Sigmoid colon (tissue), 7 donors: ENCODE data around the gene PLPP2. TPM values are rescaled to one million over a fixed set of nuclear protein-coding genes. Genes with fewer than 3 reads are reported as not detected.

Experiments
- DNase-seq: peaks from one replicate; pipeline ENCODE4 v3.0.0-alpha.2; 2019
- H3K27ac ChIP-seq, 4 donors: fragments of 200-600 bp; sonication (generic); one replicate each; pipeline ENCODE4 v1.5.1; 2016 to 2019; ENCODE audit warnings: mild to moderate bottlenecking in 1 of 4
- H3K27me3 ChIP-seq, 3 donors: fragments of 200-600 bp; sonication (generic); one replicate each; pipeline ENCODE4 v1.5.1; 2019; ENCODE audit warnings: mild to moderate bottlenecking in 1 of 3
- H3K36me3 ChIP-seq, 4 donors: fragments of 200-600 bp; sonication (generic); one replicate each; pipeline ENCODE4 v1.5.1; 2016 to 2019
- H3K4me1 ChIP-seq, 4 donors: fragments of 200-600 bp; sonication (generic); one replicate each; pipeline ENCODE4 v1.5.1; 2017 to 2019
- H3K4me3 ChIP-seq, 4 donors: fragments of 200-600 bp; sonication (generic); one replicate each; pipeline ENCODE4 v1.5.1; 2017 to 2019; ENCODE audit warnings: mild to moderate bottlenecking in 2 of 4, moderate library complexity in 1 of 4
- H3K9me3 ChIP-seq, 4 donors: fragments of 200-600 bp in 3 of 4; sonication (generic) in 3 of 4; one replicate each; pipeline versions ENCODE4 v1.5.1 to v1.6.1; 2013 to 2019
- EP300 ChIP-seq, 4 donors: sonication (generic); formaldehyde crosslinking; IDR thresholded peaks; one replicate each; pipeline ENCODE4 v1.6.1; 2017; ENCODE audit warnings: antibody characterized with exemption in 4 of 4
- POLR2A ChIP-seq, 2 donors: fragments of 450-650 bp; IDR thresholded peaks; one replicate each; pipeline ENCODE4 v1.6.1; 2016; ENCODE audit warnings: antibody characterized with exemption in 2 of 2, mild to moderate bottlenecking in 2 of 2, moderate library complexity in 2 of 2
- POLR2AphosphoS5 ChIP-seq, 4 donors: sonication (generic); formaldehyde crosslinking; IDR thresholded peaks; one replicate each; pipeline ENCODE4 v1.6.1; 2017; ENCODE audit warnings: antibody characterized with exemption in 4 of 4
- WGBS, 2 donors: extraction: QIAGEN DNeasy Blood & Tissue Kit; methylation state at CpG; one replicate each; pipeline ENCODE4 v1.1.7; 2013; 5-methylcytosine and 5-hydroxymethylcytosine counted together
- intact Hi-C: fragments of 100-400 bp; cut with DNase I; formaldehyde crosslinking; loops from one replicate; pipeline ENCODE4 v1.15.1; 2023
- polyA plus RNA-seq, 3 donors: library from polyadenylated mRNA; stranded (reverse); fragments of 200-250 nt; gene quantifications; one replicate each; pipeline ENCODE4 v1.2.3, GENCODE V29; 2013
- total RNA-seq, 4 donors: library from RNA; depleted of rRNA; stranded (reverse); fragments of >200 nt; gene quantifications; one replicate each; pipeline ENCODE4 v1.1.0, GENCODE V29; 2016
- TF ChIP-seq, protein P1 (sequence below), 4 experiments: fragments of 450-650 bp in 3 of 4; fragments of 200-600 bp in 1 of 4; IDR thresholded peaks; one replicate each; pipeline ENCODE4 v1.5.1; 2016 to 2019; ENCODE audit warnings: antibody characterized with exemption in 4 of 4, mild to moderate bottlenecking in 3 of 4, moderate library complexity in 2 of 4
- donor health status: healthy with polysubstance abuse.
- donor health status: Bipolar disorder and iron deficiency.
- donor health status: healthy.

Gene PLPP2
- total and polyA plus RNA-seq, 7 donors, result 1.6 to 111 (median 3.6) TPM

DNA sequence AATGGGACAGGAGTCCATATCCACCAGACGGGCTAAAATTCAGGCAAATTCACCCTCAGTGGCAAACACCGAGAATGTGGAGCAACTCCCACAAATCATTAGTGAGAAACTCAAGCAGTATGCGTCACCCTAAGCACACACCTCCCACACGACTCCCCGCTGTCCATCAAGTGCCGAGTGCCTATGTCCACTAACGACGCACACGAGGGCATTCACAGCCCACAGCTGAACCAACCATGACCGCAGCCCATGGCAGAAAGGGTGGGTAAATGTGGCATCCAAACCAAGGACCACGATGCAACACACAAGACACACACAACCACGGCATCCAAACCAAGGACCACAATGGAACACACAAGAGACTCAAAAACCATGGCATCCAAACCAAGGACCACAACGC lies 31.4 kb upstream of the PLPP2 start:
- H3K4me1 ChIP-seq, result no peaks in the 10 kb centered on the region
- H3K36me3 ChIP-seq, result peaks cover 12 to 86% (median 40%) of the 10 kb centered on the region in 4 donors
- 97 to 98% methylated on average over 13 of the region's 13 CpGs for WGBS, 2 donors
- H3K27ac ChIP-seq, result no peak overlapping the region
- no peak overlapping the region for H3K4me3 ChIP-seq
- peaks cover 0 to 3% (median 0%) of the 10 kb centered on the region in 4 donors for H3K9me3 ChIP-seq
- intact Hi-C loops, result no loop called here
- no peak for TF ChIP-seq POLR2A (IDR thresholded peaks at IDR 0.05)
- TF ChIP-seq POLR2AphosphoS5 (IDR thresholded peaks at IDR 0.05), result no peak
- TF ChIP-seq, protein P1, sequence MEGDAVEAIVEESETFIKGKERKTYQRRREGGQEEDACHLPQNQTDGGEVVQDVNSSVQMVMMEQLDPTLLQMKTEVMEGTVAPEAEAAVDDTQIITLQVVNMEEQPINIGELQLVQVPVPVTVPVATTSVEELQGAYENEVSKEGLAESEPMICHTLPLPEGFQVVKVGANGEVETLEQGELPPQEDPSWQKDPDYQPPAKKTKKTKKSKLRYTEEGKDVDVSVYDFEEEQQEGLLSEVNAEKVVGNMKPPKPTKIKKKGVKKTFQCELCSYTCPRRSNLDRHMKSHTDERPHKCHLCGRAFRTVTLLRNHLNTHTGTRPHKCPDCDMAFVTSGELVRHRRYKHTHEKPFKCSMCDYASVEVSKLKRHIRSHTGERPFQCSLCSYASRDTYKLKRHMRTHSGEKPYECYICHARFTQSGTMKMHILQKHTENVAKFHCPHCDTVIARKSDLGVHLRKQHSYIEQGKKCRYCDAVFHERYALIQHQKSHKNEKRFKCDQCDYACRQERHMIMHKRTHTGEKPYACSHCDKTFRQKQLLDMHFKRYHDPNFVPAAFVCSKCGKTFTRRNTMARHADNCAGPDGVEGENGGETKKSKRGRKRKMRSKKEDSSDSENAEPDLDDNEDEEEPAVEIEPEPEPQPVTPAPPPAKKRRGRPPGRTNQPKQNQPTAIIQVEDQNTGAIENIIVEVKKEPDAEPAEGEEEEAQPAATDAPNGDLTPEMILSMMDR (IDR thresholded peaks at IDR 0.05), result no peak
- TF ChIP-seq EP300 (IDR thresholded peaks at IDR 0.05), result no peak
- H3K27me3 ChIP-seq, result no peaks in the 10 kb centered on the region
- no peak for DNase-seq

DNA sequence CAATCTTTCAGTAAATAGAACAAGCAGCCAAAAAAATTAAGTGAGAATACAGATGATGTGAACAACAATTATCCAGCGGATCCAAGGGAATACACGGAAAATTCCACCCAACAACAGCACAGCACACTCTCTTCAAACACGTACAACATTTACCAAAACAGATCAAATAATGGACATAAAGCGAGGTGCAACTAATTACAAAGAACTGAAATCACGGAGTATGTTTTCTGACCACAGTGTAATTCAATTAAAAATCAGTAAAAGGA lies 27.2 kb upstream of the PLPP2 start:
- Histone ChIP-seq H3K36me3 (peaks cover 3 to 77% (median 13%) of the 10 kb centered on the region in 4 donors), H3K4me3 (no peak overlapping the region), H3K27me3 (no peaks in the 10 kb centered on the region), H3K27ac (no peak overlapping the region), H3K9me3 (peaks cover 0 to 3% (median 0%) of the 10 kb centered on the region in 4 donors), H3K4me1 (no peaks in the 10 kb centered on the region)
- intact Hi-C loops, result no loop called here
- WGBS, 2 donors, result 77 to 92% methylated on average over 5 of the region's 5 CpGs
- TF ChIP-seq POLR2A (IDR thresholded peaks at IDR 0.05) (no peak), POLR2AphosphoS5 (IDR thresholded peaks at IDR 0.05) (no peak), EP300 (IDR thresholded peaks at IDR 0.05) (no peak)
- TF ChIP-seq, protein P1 (IDR thresholded peaks at IDR 0.05), result no peak
- no peak for DNase-seq

DNA sequence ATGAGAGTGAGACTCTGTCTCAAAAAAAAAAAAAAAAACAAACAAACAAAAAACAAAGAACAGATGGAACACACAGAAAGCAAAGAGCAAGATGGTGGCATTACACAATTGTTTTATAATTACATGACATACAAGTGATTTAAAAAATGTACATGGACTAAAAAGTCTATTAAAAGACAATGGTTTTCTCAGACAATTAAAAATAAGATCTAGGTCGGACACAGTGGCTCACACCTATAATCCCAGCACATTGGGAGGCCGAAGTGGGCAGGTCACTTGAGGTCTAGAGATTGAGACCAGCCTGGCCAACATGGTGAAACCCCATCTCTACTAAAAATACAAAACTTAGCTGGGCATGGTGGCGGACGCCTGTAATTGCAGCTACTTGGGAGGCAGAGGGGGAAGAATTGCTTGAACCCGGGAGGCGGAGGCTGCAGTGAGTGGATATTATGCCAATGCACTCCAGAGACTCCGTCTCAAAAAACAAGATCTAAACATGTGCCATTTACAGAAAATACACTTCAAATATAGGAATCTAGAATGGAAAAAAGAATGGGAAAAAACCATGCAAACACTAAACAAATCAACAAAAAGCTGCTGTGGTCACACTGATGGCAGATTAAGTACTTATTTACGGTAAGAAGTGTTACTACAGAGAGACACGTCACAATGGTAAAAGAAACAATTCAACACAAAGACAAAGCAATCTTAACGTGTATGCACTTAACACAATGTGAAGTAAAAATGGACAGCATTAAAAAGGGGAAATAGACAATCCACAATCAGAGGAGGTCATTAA lies 26.7 kb upstream of the PLPP2 start:
- WGBS, 2 donors, result 95 to 96% methylated on average over 10 of the region's 10 CpGs
- Histone ChIP-seq H3K4me1 (no peaks in the 10 kb centered on the region), H3K9me3 (peaks cover 0 to 3% (median 0%) of the 10 kb centered on the region in 4 donors), H3K27me3 (no peaks in the 10 kb centered on the region), H3K4me3 (no peak overlapping the region), H3K36me3 (peaks cover 3 to 78% (median 15%) of the 10 kb centered on the region in 4 donors), H3K27ac (no peak overlapping the region)
- intact Hi-C loops, result no loop called here
- DNase-seq, result no peak
- no peak for TF ChIP-seq POLR2A (IDR thresholded peaks at IDR 0.05)
- TF ChIP-seq EP300 (IDR thresholded peaks at IDR 0.05), result no peak
- TF ChIP-seq, protein P1 (IDR thresholded peaks at IDR 0.05), result no peak
- TF ChIP-seq POLR2AphosphoS5 (IDR thresholded peaks at IDR 0.05), result no peak

DNA sequence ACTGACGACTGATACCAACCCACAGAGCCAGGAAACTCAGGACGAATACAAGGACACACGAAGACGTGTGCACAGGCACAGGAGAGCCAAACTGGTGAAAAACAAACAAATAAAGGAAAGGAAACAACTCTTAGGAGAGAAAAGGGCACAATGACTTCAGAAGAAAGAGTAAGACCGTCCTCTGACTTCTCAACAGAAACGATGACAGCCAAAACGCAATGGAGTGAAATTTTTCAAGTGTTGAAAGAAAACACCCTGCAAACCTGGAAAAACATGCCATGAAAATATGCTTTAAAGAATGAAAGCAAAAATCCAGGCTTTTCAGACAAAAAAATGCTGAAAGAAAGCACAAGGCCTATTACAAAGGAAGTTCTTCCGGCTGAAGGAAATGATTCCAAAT lies 24.6 kb upstream of the PLPP2 start:
- no peak overlapping the region for H3K27ac ChIP-seq
- H3K36me3 ChIP-seq, result peaks cover 3 to 73% (median 17%) of the 10 kb centered on the region in 4 donors
- WGBS, 2 donors, result 94 to 95% methylated on average over 8 of the region's 8 CpGs
- no peak for TF ChIP-seq EP300 (IDR thresholded peaks at IDR 0.05)
- no peak for TF ChIP-seq POLR2AphosphoS5 (IDR thresholded peaks at IDR 0.05)
- no peak overlapping the region for H3K4me3 ChIP-seq
- H3K27me3 ChIP-seq, result no peaks in the 10 kb centered on the region
- intact Hi-C loops, result no loop called here
- H3K9me3 ChIP-seq, result peaks cover 0 to 3% (median 0%) of the 10 kb centered on the region in 4 donors
- no peaks in the 10 kb centered on the region for H3K4me1 ChIP-seq
- no peak for DNase-seq

DNA sequence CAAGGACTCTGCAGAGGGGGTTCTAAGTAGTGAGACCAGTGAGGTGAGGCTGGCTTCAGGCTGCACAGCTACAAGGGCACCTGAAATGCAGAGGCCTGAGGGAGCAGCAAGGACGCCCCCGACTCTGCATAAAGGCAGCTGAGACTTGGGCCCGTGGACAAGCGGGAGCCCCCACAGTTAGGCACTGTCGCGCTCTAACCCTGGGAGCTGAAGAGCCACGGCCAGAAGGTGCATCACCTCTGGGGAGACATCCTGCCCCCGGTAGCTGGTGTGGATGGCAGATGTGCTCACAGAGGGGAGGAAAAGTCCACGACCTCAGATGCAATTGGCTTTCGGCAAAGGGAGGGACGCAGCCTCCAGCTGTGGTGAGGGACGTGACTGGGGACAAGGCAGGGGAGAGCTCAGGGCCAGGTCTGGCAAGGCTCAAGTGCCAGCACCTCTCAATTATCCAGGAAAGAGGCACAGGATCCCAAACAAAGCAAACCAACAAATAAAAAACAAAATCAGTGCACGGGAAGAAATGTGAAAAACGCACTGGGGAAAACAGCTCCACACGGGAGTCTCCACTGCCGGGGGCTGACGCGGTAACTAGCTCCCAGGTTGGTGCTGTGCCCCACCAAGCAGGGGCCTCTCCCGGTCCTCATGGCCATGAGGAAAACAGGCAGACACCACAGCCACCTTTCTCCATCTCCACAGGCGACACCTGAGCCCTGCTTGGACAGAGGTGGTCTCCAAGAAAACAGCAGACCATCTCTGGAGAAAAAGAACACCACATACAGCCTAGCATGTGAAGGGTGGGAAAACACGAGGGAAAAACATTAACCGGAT lies 23.0 kb upstream of the PLPP2 start:
- Histone ChIP-seq H3K4me1 (no peaks in the 10 kb centered on the region), H3K4me3 (no peak overlapping the region), H3K27ac (no peak overlapping the region), H3K36me3 (peaks cover 3 to 62% (median 17%) of the 10 kb centered on the region in 4 donors), H3K9me3 (peaks cover 0 to 3% (median 0%) of the 10 kb centered on the region in 4 donors), H3K27me3 (no peaks in the 10 kb centered on the region)
- TF ChIP-seq, protein P1 (IDR thresholded peaks at IDR 0.05), result no peak
- TF ChIP-seq POLR2A (IDR thresholded peaks at IDR 0.05) (no peak), EP300 (IDR thresholded peaks at IDR 0.05) (no peak), POLR2AphosphoS5 (IDR thresholded peaks at IDR 0.05) (no peak)
- WGBS, 2 donors, result 90 to 93% methylated on average over 22 of the region's 22 CpGs
- intact Hi-C loops, result no loop called here
- no peak for DNase-seq
